Neural progenitor cell (in vitro differentiated cells): ENCODE data around the gene MAPRE3. TPM values are rescaled to one million over a fixed set of nuclear protein-coding genes. Genes with fewer than 3 reads are reported as not detected.

Source experiments
- DNase-seq: peaks from one replicate; pipeline ENCODE4 v3.0.0-alpha.2; 2016; ENCODE audit warnings: low spot score
- H2AFZ ChIP-seq: fragments of 200-600 bp; sonication (generic); replicated peaks from 2 replicates; pipeline ENCODE4 v1.6.1; 2016; ENCODE audit warnings: antibody characterized with exemption
- H3F3A ChIP-seq: fragments of 200-600 bp; sonication (generic); 2 replicates; pipeline ENCODE4 v1.6.1; 2016; ENCODE audit warnings: antibody characterized with exemption, low read depth
- H3K27ac ChIP-seq: fragments of 200-600 bp; sonication (generic); 2 replicates; pipeline ENCODE4 v1.5.1; 2016; ENCODE audit warnings: mild to moderate bottlenecking
- H3K27me3 ChIP-seq: fragments of 200-600 bp; sonication (generic); 2 replicates; pipeline ENCODE4 v1.6.1; 2016; ENCODE audit warnings: mild to moderate bottlenecking, moderate library complexity
- H3K36me3 ChIP-seq: fragments of 200-600 bp; sonication (generic); 2 replicates; pipeline ENCODE4 v1.5.1; 2016
- H3K4me1 ChIP-seq: fragments of 200-600 bp; sonication (generic); 2 replicates; pipeline ENCODE4 v1.6.1; 2016; ENCODE audit warnings: mixed run types
- H3K4me2 ChIP-seq: fragments of 200-600 bp; sonication (generic); 2 replicates; pipeline ENCODE4 v1.6.1; 2016
- H3K4me3 ChIP-seq: fragments of 200-600 bp; sonication (generic); 2 replicates; pipeline ENCODE4 v1.5.1; 2016
- H3K79me2 ChIP-seq: fragments of 200-600 bp; sonication (generic); 2 replicates; pipeline ENCODE4 v1.6.1; 2016; ENCODE audit warnings: low read depth
- H3K9ac ChIP-seq: fragments of 200-600 bp; sonication (generic); 2 replicates; pipeline ENCODE4 v1.6.1; 2016
- H3K9me3 ChIP-seq: fragments of 200-600 bp; sonication (generic); 2 replicates; pipeline ENCODE4 v1.5.1; 2016; ENCODE audit warnings: low read depth
- H4K20me1 ChIP-seq: fragments of 200-600 bp; sonication (generic); 2 replicates; pipeline ENCODE4 v1.6.1; 2016; ENCODE audit warnings: low read depth
- H3K27ac Mint-ChIP-seq: 3 replicates; pipeline ENCODE4 v1.8.0; 2021; ENCODE audit warnings: mixed read lengths
- H3K27me3 Mint-ChIP-seq: 2 replicates; pipeline ENCODE4 v1.8.0; 2022; ENCODE audit warnings: low read depth, mild to moderate bottlenecking, inconsistent platforms, moderate library complexity, mixed read lengths; ENCODE audit not compliant: insufficient read depth
- H3K36me3 Mint-ChIP-seq: 3 replicates; pipeline ENCODE4 v1.8.0; 2021; ENCODE audit warnings: mixed read lengths
- H3K4me1 Mint-ChIP-seq: 3 replicates; pipeline ENCODE4 v1.8.0; 2021; ENCODE audit warnings: mixed read lengths
- H3K4me3 Mint-ChIP-seq: 3 replicates; pipeline ENCODE4 v1.8.0; 2021; ENCODE audit warnings: mild to moderate bottlenecking, moderate library complexity, mixed read lengths
- H3K9me3 Mint-ChIP-seq: 3 replicates; pipeline ENCODE4 v1.8.0; 2020; ENCODE audit warnings: mixed read lengths
- CTCF ChIP-seq: fragments of 200-600 bp; sonication (generic); IDR thresholded peaks from 2 replicates; pipeline ENCODE4 v1.5.1; 2017; ENCODE audit warnings: antibody characterized with exemption, mild to moderate bottlenecking
- EZH2 ChIP-seq: fragments of 200-600 bp; sonication (generic); IDR thresholded peaks from 2 replicates; pipeline ENCODE4 v1.6.1; 2017; ENCODE audit warnings: antibody characterized with exemption, mild to moderate bottlenecking, moderate library complexity
- EZH2phosphoT487 ChIP-seq: fragments of 200-600 bp; sonication (generic); IDR thresholded peaks from 2 replicates; pipeline ENCODE4 v1.6.1; 2017; ENCODE audit warnings: antibody characterized with exemption
- total RNA-seq: library from RNA; depleted of rRNA; stranded (reverse); fragments of >200 nt; gene quantifications from 2 replicates; pipeline ENCODE4 v1.2.3, GENCODE V29; 2015; ENCODE audit warnings: low replicate concordance

Gene MAPRE3
- total RNA-seq, 1 donor from 2014 or later, result 3.1 TPM

GRCh38 chr2:27069436-27069835 is 99.0 kb downstream of the MAPRE3 start:
- Histone ChIP-seq H2AFZ (no peak overlapping the region), H3K4me1 (peaks cover 11% of the 10 kb centered on the region), H3K27ac (no peak overlapping the region), H3K79me2 (peaks cover 20% of the 10 kb centered on the region), H3F3A (peaks cover 32% of the 10 kb centered on the region), H3K4me2 (no peak overlapping the region), H3K36me3 (no peaks in the 10 kb centered on the region), H3K27me3 (no peaks in the 10 kb centered on the region), H3K9me3 (no peaks in the 10 kb centered on the region), H3K9ac (no peak overlapping the region), H4K20me1 (peaks cover 15% of the 10 kb centered on the region), H3K4me3 (no peak overlapping the region)
- Mint-ChIP-seq H3K27me3 (peaks cover 2% of the 10 kb centered on the region), H3K9me3 (no peaks in the 10 kb centered on the region), H3K36me3 (peaks cover 31% of the 10 kb centered on the region), H3K4me1 (peaks cover 36% of the 10 kb centered on the region), H3K27ac (no peak overlapping the region), H3K4me3 (peak overlapping the region; percentile 98)
- no peak for TF ChIP-seq CTCF
- no peak for TF ChIP-seq EZH2
- no peak for TF ChIP-seq EZH2phosphoT487
- no peak for DNase-seq

- Histone ChIP-seq H3K27me3 (no peaks in the 10 kb centered on the region), H3F3A (peaks cover 32% of the 10 kb centered on the region), H3K4me1 (peaks cover 11% of the 10 kb centered on the region), H3K9ac (no peak overlapping the region), H2AFZ (no peak overlapping the region), H4K20me1 (peaks cover 12% of the 10 kb centered on the region), H3K27ac (no peak overlapping the region), H3K36me3 (no peaks in the 10 kb centered on the region), H3K79me2 (peaks cover 20% of the 10 kb centered on the region), H3K9me3 (no peaks in the 10 kb centered on the region), H3K4me2 (peak overlapping the region; percentile 89), H3K4me3 (peak overlapping the region; percentile 62)
- no peaks in the 10 kb centered on the region for H3K9me3 Mint-ChIP-seq
- no peak for DNase-seq
- H3K4me3 Mint-ChIP-seq, result peak overlapping the region; percentile 98
- no peak overlapping the region for H3K27ac Mint-ChIP-seq
- peaks cover 30% of the 10 kb centered on the region for H3K36me3 Mint-ChIP-seq
- H3K27me3 Mint-ChIP-seq, result peaks cover 2% of the 10 kb centered on the region
- H3K4me1 Mint-ChIP-seq, result peaks cover 39% of the 10 kb centered on the region
- TF ChIP-seq CTCF (no peak), EZH2 (no peak), EZH2phosphoT487 (no peak)
Measured at GRCh38 chr2:27069961-27070618, 99.7 kb downstream of the MAPRE3 start.

GRCh38 chr2:27070653-27071276 is 100.3 kb downstream of the MAPRE3 start:
- DNase-seq, result no peak
- TF ChIP-seq CTCF (no peak), EZH2phosphoT487 (no peak), EZH2 (no peak)
- Histone ChIP-seq H4K20me1 (peaks cover 6% of the 10 kb centered on the region), H3K4me3 (peak overlapping the region; percentile 62), H2AFZ (peak overlapping the region; percentile 17), H3K4me2 (peak overlapping the region; percentile 89), H3K79me2 (peaks cover 20% of the 10 kb centered on the region), H3K27me3 (no peaks in the 10 kb centered on the region), H3K27ac (no peak overlapping the region), H3K9me3 (no peaks in the 10 kb centered on the region), H3F3A (peaks cover 32% of the 10 kb centered on the region), H3K4me1 (peaks cover 11% of the 10 kb centered on the region), H3K9ac (peak overlapping the region; percentile 72), H3K36me3 (no peaks in the 10 kb centered on the region)
- H3K36me3 Mint-ChIP-seq, result peaks cover 30% of the 10 kb centered on the region
- peaks cover 43% of the 10 kb centered on the region for H3K4me1 Mint-ChIP-seq
- peaks cover 2% of the 10 kb centered on the region for H3K27me3 Mint-ChIP-seq
- peak overlapping the region; percentile 98 for H3K4me3 Mint-ChIP-seq
- peak overlapping the region; percentile 98 for H3K27ac Mint-ChIP-seq
- H3K9me3 Mint-ChIP-seq, result no peaks in the 10 kb centered on the region
